D721Med (cell line): ENCODE results near the gene B3GLCT.
"Not testable (repeated sequence)": the region's sequence is repeated elsewhere in the genome, so short reads cannot be mapped to it uniquely, and the experiment has no call there.

Experiments
- DNase-seq: peaks from one replicate; pipeline ENCODE4 v3.0.0; 2011; ENCODE audit warnings: low spot score; ENCODE audit not compliant: insufficient read length
- FAIRE-seq: peaks from 2 replicates; lab custom pipeline; 2011; peaks lifted over from hg19 to GRCh38; lab: Jason Lieb, UNC
- CTCF ChIP-seq: IDR thresholded peaks from 2 replicates; pipeline ENCODE4 v1.5.1; 2012; ENCODE audit warnings: mild to moderate bottlenecking, control low read depth; ENCODE audit not compliant: insufficient read depth; ENCODE audit errors: missing control alignments

Gene B3GLCT

GRCh38 chr13:31172001-31172400, 27.8 kb upstream of the B3GLCT start:
- DNase-seq, result no peak
- no peak for FAIRE-seq
- no peak for TF ChIP-seq CTCF

DNA sequence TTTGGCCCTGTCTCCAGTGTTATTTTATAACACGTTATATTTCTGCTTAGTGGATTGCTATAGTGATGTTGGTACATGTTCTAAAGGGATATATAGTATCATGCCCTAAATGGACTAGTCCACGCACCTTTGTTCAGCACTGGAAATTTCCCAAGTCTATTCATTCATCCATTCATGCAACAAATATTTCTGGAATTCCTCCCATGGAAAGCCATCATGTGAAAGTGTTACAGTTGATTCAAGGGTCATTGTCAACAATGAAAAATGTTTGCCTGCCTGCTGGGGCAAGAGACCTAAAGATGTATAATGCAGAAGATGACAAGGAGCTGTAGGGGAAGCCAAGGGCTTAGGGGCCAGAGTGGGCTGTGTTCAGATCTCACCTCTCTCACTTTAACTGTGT, 27.2 kb upstream of the B3GLCT start:
- TF ChIP-seq CTCF, result no peak
- no peak for FAIRE-seq
- no peak for DNase-seq

GRCh38 chr13:31174018-31174417, 25.8 kb upstream of the B3GLCT start:
- TF ChIP-seq CTCF, result no peak
- no peak for DNase-seq
- FAIRE-seq, result no peak

DNA sequence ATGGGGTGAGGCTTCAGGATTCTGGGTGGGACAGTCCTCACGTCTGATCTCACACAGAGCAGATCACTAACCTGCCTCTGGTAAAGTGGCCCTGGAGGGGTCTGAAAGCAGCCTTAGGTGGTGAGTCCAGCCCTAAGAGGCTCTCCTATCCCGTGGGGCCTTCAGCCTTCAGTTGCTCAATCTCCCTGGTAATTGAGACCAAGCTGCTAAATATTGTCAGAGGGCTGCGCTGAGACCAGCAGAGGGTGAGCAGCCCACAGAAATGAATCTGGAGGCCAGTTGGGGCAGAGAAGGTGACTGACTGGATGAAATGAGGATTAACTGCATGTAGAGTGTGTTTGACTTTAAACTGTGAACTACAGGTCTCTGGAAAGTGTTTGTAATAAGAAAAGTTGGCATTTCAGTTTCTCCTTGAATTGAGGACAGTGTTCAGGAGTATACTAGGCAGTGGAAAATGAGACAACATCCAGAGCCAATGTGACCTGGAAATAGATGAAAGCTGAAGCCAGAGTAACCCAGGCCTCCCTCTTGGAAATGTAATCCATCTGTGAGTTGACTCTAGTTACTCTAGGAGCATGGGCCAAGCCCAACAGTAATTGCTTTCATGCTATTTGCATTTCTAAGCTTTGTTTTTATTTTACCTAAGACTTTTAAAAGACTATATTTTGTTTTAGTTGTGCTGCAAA, 23.8 kb upstream of the B3GLCT start:
- DNase-seq, result no peak
- no peak for FAIRE-seq
- TF ChIP-seq CTCF, result no peak

GRCh38 chr13:31177813-31178495, 21.8 kb upstream of the B3GLCT start:
- FAIRE-seq, DNase-seq: not testable (repeated sequence)

GRCh38 chr13:31179241-31179640, 20.5 kb upstream of the B3GLCT start:
- FAIRE-seq, result no peak
- TF ChIP-seq CTCF, result no peak

GRCh38 chr13:31179754-31180153, 20.0 kb upstream of the B3GLCT start:
- no peak for FAIRE-seq
- no peak for DNase-seq

More at GRCh38 chr13:31179241-31179640, 20.5 kb upstream of the B3GLCT start:
- DNase-seq, result no peak

More at GRCh38 chr13:31179754-31180153, 20.0 kb upstream of the B3GLCT start:
- TF ChIP-seq CTCF, result no peak
